ENCODE measurements around the gene SENP1. TPM values are rescaled to one million over a fixed set of nuclear protein-coding genes. Genes with fewer than 3 reads are reported as not detected.
A peak's percentile ranks its signal among the peaks of the same experiment; 100 is the strongest.

The SENP1 gene
- total RNA-seq, 1 donor from 2014 or later: 32.0 TPM

DNA sequence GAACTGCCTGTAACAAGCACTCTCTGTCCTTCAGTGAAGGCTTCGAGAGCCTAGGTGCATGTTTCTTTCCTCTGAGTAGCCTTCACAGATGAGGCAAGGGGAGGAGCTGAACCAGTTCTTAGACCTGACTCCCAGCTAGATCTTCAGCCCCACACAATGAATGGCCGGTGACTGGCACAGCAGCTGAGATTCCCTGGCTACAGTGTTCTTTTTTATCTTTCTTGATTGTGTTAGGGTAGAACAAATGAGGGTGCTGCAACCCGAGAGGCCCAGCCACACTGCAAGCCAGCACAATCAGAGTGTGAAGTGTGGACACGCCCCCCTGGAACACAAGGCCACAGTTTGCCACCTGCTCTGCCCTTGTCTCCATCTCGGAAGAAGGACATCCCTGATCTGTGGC, 82.5 kb downstream of the SENP1 start:
- DNase-seq (ENCODE audit: extremely low spot score, unreplicated experiment): no peak
- peaks cover 3% of the 10 kb centered on the region for H3K27me3 Mint-ChIP-seq
- no peak for TF ChIP-seq CTCF (conservative IDR thresholded peaks at IDR 0.05)
- peak overlapping the region; percentile 54 for H3K4me3 Mint-ChIP-seq
- peaks cover 55% of the 10 kb centered on the region for H3K4me1 Mint-ChIP-seq (ENCODE audit: unreplicated experiment)
- H3K36me3 Mint-ChIP-seq: no peaks in the 10 kb centered on the region
- H3K9me3 Mint-ChIP-seq: no peaks in the 10 kb centered on the region
- peak overlapping the region; percentile 82 for H3K27ac Mint-ChIP-seq

GRCh38 chr12:48022676-48023385, 83.0 kb downstream of the SENP1 start:
- Mint-ChIP-seq H3K4me1 (ENCODE audit: unreplicated experiment) (peaks cover 51% of the 10 kb centered on the region), H3K36me3 (no peaks in the 10 kb centered on the region), H3K27ac (peak overlapping the region; percentile 82), H3K9me3 (no peaks in the 10 kb centered on the region), H3K4me3 (peak overlapping the region; percentile 54), H3K27me3 (peaks cover 5% of the 10 kb centered on the region)
- no peak for DNase-seq (ENCODE audit: extremely low spot score, unreplicated experiment)
- TF ChIP-seq CTCF (conservative IDR thresholded peaks at IDR 0.05): no peak

- H3K9me3 Mint-ChIP-seq: no peaks in the 10 kb centered on the region
- H3K4me1 Mint-ChIP-seq (ENCODE audit: unreplicated experiment): peaks cover 47% of the 10 kb centered on the region
- H3K27me3 Mint-ChIP-seq: peaks cover 5% of the 10 kb centered on the region
- peak overlapping the region; percentile 82 for H3K27ac Mint-ChIP-seq
- no peaks in the 10 kb centered on the region for H3K36me3 Mint-ChIP-seq
- DNase-seq (ENCODE audit: extremely low spot score, unreplicated experiment): no peak
- H3K4me3 Mint-ChIP-seq: peak overlapping the region; percentile 12
- no peak for TF ChIP-seq CTCF (conservative IDR thresholded peaks at IDR 0.05)
These were observed 83.7 kb downstream of the SENP1 start for GRCh38 chr12:48022180-48022521.

DNA sequence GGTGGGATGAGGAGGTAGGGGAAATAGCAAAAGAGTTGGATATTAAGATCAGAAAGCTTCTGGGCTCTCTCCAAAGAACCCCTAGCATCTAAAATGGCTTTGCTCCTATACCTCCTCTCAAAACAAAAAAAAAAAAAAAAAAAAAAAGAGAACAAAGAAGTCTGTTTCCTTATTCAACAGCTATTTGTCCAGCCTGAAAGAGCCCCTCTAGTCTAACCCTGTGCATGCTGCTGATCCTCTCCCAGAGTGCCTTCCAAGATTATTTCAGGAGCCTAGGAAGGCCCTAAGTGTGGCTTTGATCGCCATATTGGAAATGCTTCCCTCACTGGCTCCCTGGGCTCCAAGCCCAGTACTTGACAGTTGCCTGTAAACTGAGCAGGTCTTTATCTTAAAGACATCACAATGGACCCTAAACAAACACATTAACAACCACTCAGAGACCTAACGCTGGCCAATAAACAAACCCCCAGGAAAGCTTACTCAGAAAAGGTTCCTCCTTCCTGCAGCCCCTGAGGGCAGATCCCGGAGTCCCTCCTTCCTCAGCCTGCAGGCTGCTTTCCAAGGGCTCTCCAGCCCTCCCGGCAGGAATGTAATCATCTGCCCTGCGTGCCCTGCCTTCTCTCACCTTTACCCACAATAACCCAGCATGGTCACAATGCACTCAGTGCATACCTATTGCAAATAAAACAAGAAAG, 84.2 kb downstream of the SENP1 start:
- no peak for DNase-seq (ENCODE audit: extremely low spot score, unreplicated experiment)
- Mint-ChIP-seq H3K4me1 (ENCODE audit: unreplicated experiment) (peaks cover 43% of the 10 kb centered on the region), H3K27me3 (peaks cover 5% of the 10 kb centered on the region), H3K9me3 (no peaks in the 10 kb centered on the region), H3K36me3 (no peaks in the 10 kb centered on the region), H3K4me3 (peak overlapping the region; percentile 62), H3K27ac (peak overlapping the region; percentile 82)
- no peak for TF ChIP-seq CTCF (conservative IDR thresholded peaks at IDR 0.05)

DNA sequence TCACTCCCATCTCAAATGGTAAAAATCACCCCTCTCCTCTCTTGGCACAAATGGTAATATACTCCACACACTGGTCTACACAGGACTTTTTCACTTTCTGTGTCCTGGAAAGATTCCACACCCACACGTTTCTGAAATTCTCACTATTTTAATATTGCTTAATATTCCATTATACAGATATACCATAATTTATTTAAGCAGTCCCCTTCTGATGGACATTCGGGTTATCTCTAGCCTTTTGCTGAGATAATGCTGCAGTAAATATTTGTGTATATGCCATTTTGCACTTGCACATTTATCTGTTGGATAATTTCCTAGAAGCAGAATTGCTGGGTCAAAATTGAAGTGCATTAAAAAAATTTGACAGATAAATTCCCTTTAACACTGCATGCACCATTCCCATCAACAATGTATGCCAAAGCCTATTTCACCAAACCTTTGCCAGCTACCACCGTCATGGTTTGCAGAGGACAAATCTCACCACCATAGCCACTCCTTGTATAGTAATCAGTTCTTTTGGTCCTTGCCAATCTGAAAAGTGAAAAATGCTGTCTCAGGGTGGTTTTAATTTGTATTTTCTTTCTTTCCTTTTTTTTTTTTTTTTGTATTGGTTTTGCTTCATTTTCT, 86.1 kb downstream of the SENP1 start:
- Mint-ChIP-seq H3K4me1 (ENCODE audit: unreplicated experiment) (peaks cover 34% of the 10 kb centered on the region), H3K27me3 (peaks cover 5% of the 10 kb centered on the region), H3K9me3 (no peaks in the 10 kb centered on the region), H3K36me3 (no peaks in the 10 kb centered on the region), H3K27ac (no peak overlapping the region), H3K4me3 (no peak overlapping the region)
- DNase-seq (ENCODE audit: extremely low spot score, unreplicated experiment): no peak
- no peak for TF ChIP-seq CTCF (conservative IDR thresholded peaks at IDR 0.05)

Data from type B pancreatic cell (in vitro differentiated cells).